Heart left ventricle (tissue), 13 donors: ENCODE results near the gene MALRD1.

Source experiments
- POLR2A ChIP-seq, 2 donors: fragments of 450-650 bp; IDR thresholded peaks; one replicate each; pipeline ENCODE4 v1.6.1; 2017; ENCODE audit warnings: antibody characterized with exemption in 2 of 2, mild to moderate bottlenecking in 2 of 2, moderate library complexity in 2 of 2
- TF ChIP-seq, protein P1 (sequence below), 12 donors: fragments of 200-600 bp; sonication (generic) in 4 of 12; IDR thresholded peaks; one replicate each; pipeline versions ENCODE4 v1.5.0 to v1.8.0; 2018 to 2022; ENCODE audit warnings: antibody characterized with exemption in 12 of 12, mild to moderate bottlenecking in 5 of 12
- donor health status: ischemic (EF 13 %, LVEDD 7.1; RV severe dilation, severe dysfunction).
- donor health status: DM: no; HTN: yes; CAD: no.
- donor health status: DM: no; HTN: no; CAD: no.
- donor health status: ischemic (EF 25% LVEDD 6.9; RV normal size, moderate dysfunction).
- donor health status: ischemic (EF 25% LVEDD 5.7; RV mildly dilated, moderate dysfunction).
- donor health status: ischemic (EF 35%, LVEDD 5.7; RV mildly dilated, moderate dysfunction).
- donor health status: nonischemic (EF 11% LVEDD 7.7; RV severe dilation, severe dysfunction).
- donor health status: DM: yes; HTN: yes; CAD: no.
- donor health status: PGD.
- donor health status: ischemic (EF 29% LVEDD 5.4; RV normal size, mild dysfunction).
- donor health status: nonischemic (EF 23%, LVEDD 6.1; RV moderate dilation, normal function).

DNA sequence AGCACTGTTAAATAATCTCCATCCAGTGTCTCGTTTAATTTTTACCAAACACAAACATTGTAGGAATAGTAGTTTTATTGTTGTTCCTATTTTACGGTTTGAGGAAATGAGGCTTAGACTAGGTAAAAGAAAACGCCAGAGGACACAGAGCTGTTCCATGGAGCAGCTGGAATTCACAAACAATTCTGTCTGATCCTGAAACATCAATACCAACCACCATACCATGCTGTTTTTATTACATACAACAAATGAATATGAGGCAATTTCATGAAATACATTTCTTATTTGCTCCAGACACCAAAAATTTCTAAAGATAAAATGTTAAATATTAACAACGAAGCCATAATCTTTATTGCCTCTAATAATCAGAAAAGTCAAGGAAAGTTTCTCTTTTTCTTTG, 9.4 kb downstream of the MALRD1 start:
- TF ChIP-seq, protein P1, sequence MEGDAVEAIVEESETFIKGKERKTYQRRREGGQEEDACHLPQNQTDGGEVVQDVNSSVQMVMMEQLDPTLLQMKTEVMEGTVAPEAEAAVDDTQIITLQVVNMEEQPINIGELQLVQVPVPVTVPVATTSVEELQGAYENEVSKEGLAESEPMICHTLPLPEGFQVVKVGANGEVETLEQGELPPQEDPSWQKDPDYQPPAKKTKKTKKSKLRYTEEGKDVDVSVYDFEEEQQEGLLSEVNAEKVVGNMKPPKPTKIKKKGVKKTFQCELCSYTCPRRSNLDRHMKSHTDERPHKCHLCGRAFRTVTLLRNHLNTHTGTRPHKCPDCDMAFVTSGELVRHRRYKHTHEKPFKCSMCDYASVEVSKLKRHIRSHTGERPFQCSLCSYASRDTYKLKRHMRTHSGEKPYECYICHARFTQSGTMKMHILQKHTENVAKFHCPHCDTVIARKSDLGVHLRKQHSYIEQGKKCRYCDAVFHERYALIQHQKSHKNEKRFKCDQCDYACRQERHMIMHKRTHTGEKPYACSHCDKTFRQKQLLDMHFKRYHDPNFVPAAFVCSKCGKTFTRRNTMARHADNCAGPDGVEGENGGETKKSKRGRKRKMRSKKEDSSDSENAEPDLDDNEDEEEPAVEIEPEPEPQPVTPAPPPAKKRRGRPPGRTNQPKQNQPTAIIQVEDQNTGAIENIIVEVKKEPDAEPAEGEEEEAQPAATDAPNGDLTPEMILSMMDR (IDR thresholded peaks at IDR 0.05): no peak
- no peak for TF ChIP-seq POLR2A (IDR thresholded peaks at IDR 0.05)
